Thoracic aorta (tissue), 2 donors: ENCODE measurements around the gene TPM2. TPM values are rescaled to one million over a fixed set of nuclear protein-coding genes. Genes with fewer than 3 reads are reported as not detected.

Source experiments
- ATAC-seq: fragments of 150-250 bp; one replicate; pipeline ENCODE4 v1.8.0; 2017; ENCODE audit warnings: low read depth; ENCODE audit not compliant: insufficient number of reproducible peaks, low FRiP score
- DNase-seq: peaks from one replicate; pipeline ENCODE4 v3.0.0-alpha.2; 2020; ENCODE audit warnings: low spot score
- H3K27ac ChIP-seq, 2 donors: fragments of 200-600 bp; sonication (generic); 1 replicate in 1 of 2; 2 replicates in 1 of 2; pipeline ENCODE4 v1.5.1; 2016; ENCODE audit warnings: mild to moderate bottlenecking in 2 of 2, moderate library complexity in 2 of 2
- H3K27me3 ChIP-seq: fragments of 200-600 bp; sonication (generic); replicated peaks from 2 replicates; pipeline ENCODE4 v1.6.0; 2016; ENCODE audit warnings: mild to moderate bottlenecking; ENCODE audit not compliant: insufficient read depth
- H3K36me3 ChIP-seq: fragments of 200-600 bp; sonication (generic); one replicate; pipeline ENCODE4 v1.5.1; 2016
- H3K4me1 ChIP-seq, 2 donors: fragments of 200-600 bp; sonication (generic); 1 replicate in 1 of 2; 2 replicates in 1 of 2; pipeline versions ENCODE4 v1.5.1 to v1.6.0; 2016; ENCODE audit warnings: low read depth in 2 of 2, mild to moderate bottlenecking in 1 of 2; ENCODE audit not compliant: control insufficient read depth in 1 of 2
- H3K4me3 ChIP-seq: fragments of 200-600 bp; sonication (generic); 2 replicates; pipeline ENCODE4 v1.5.1; 2016; ENCODE audit warnings: mild to moderate bottlenecking
- H3K9me3 ChIP-seq: fragments of 200-600 bp; sonication (generic); 2 replicates; pipeline ENCODE4 v1.5.1; 2016
- CTCF ChIP-seq: fragments of 200-600 bp; sonication (generic); IDR thresholded peaks from one replicate; pipeline ENCODE4 v1.5.1; 2019; ENCODE audit warnings: antibody characterized with exemption
- total RNA-seq, 2 donors: library from RNA; depleted of rRNA; stranded (reverse); fragments of >200 nt; gene quantifications; one replicate each; pipeline versions ENCODE4 v1.1.0 to v1.2.3, GENCODE V29; 2016

TPM2 gene
- total RNA-seq, 2 donors from 2014 or later = 4,158 to 5,700 TPM

- no peak overlapping the region for H3K27ac ChIP-seq
- H3K36me3 ChIP-seq = peaks cover 40% of the 10 kb centered on the region
- TF ChIP-seq CTCF = no peak
- no peak overlapping the region for H3K4me3 ChIP-seq
- no peaks in the 10 kb centered on the region for H3K27me3 ChIP-seq
- H3K9me3 ChIP-seq = no peaks in the 10 kb centered on the region
- no peak for DNase-seq
- H3K4me1 ChIP-seq = peaks cover 16 to 34% of the 10 kb centered on the region in 2 donors
- ATAC-seq = no peak
These were observed 44.4 kb upstream of the TPM2 start for GRCh38 chr9:35734096-35734495.

GRCh38 chr9:35732800-35733541, 43.2 kb upstream of the TPM2 start:
- H3K36me3 ChIP-seq = peaks cover 29% of the 10 kb centered on the region

GRCh38 chr9:35732185-35732799, 42.6 kb upstream of the TPM2 start, which contains the start of the genes CREB3 and TLN1:
CREB3 (plus strand) TSS chr9:35732666; CDS start chr9:35732773, 107 bp downstream.
TLN1 (minus strand) TSS chr9:35732195; CDS start chr9:35725694, 6,501 bp downstream.
- ATAC-seq (peak; percentile 61), DNase-seq (peak; percentile 97)
- Histone ChIP-seq H3K4me1 (peaks cover 24 to 50% of the 10 kb centered on the region in 2 donors), H3K27ac (peak within 1 kb of the TSS; percentile 99), H3K4me3 (peak within 1 kb of the TSS; percentile 86), H3K36me3 (peaks cover 22% of the 10 kb centered on the region), H3K27me3 (no peaks in the 10 kb centered on the region), H3K9me3 (no peaks in the 10 kb centered on the region)
- no peak for TF ChIP-seq CTCF

More at GRCh38 chr9:35732800-35733541, 43.2 kb upstream of the TPM2 start:
- no peak for ATAC-seq
- Histone ChIP-seq H3K4me1 (peaks cover 20 to 43% of the 10 kb centered on the region in 2 donors), H3K4me3 (peak overlapping the region; percentile 86), H3K27me3 (no peaks in the 10 kb centered on the region), H3K27ac (peak overlapping the region; percentile 99), H3K9me3 (no peaks in the 10 kb centered on the region)
- TF ChIP-seq CTCF = no peak
- no peak for DNase-seq

- ATAC-seq = no peak
- peak overlapping the region; percentile 99 for H3K27ac ChIP-seq
- H3K36me3 ChIP-seq = peaks cover 16% of the 10 kb centered on the region
- no peak for TF ChIP-seq CTCF
- no peaks in the 10 kb centered on the region for H3K9me3 ChIP-seq
- DNase-seq = no peak
- H3K4me1 ChIP-seq = peaks cover 25 to 57% of the 10 kb centered on the region in 2 donors
- H3K4me3 ChIP-seq = peak overlapping the region; percentile 86
- no peaks in the 10 kb centered on the region for H3K27me3 ChIP-seq
These were observed 41.9 kb upstream of the TPM2 start for GRCh38 chr9:35731415-35732184.

- H3K27me3 ChIP-seq = no peaks in the 10 kb centered on the region
- H3K27ac ChIP-seq = peak overlapping the region; percentile 99
- DNase-seq (no peak), ATAC-seq (no peak)
- TF ChIP-seq CTCF = no peak
- H3K36me3 ChIP-seq = peaks cover 11% of the 10 kb centered on the region
- peak overlapping the region; percentile 86 for H3K4me3 ChIP-seq
- H3K9me3 ChIP-seq = no peaks in the 10 kb centered on the region
- H3K4me1 ChIP-seq = peaks cover 31 to 68% of the 10 kb centered on the region in 2 donors
These were observed 40.7 kb upstream of the TPM2 start for GRCh38 chr9:35730486-35730854.
